Osteoblast (primary cell): Measurements from ENCODE around the gene KITLG. TPM values are rescaled to one million over a fixed set of nuclear protein-coding genes. Genes with fewer than 3 reads are reported as not detected.
A peak's percentile ranks its signal among the peaks of the same experiment; 100 is the strongest.

Experiments
- DNase-seq: peaks from one replicate; pipeline ENCODE4 v3.0.0; 2011; ENCODE audit warnings: low spot score, mixed read lengths; ENCODE audit not compliant: insufficient read length; ENCODE audit errors: missing footprints
- H2AFZ ChIP-seq: 2 replicates; pipeline ENCODE4 v1.6.0; 2011; ENCODE audit warnings: mild to moderate bottlenecking, low read length
- H3K27ac ChIP-seq: 2 replicates; pipeline ENCODE4 v1.5.1; 2011; ENCODE audit warnings: mild to moderate bottlenecking, low read depth, low read length, moderate library complexity
- H3K27me3 ChIP-seq: 2 replicates; pipeline ENCODE4 v1.6.0; 2012; ENCODE audit warnings: mild to moderate bottlenecking, control low read depth, inconsistent platforms, low read length, moderate library complexity; ENCODE audit not compliant: insufficient read depth
- H3K36me3 ChIP-seq: 2 replicates; pipeline ENCODE4 v1.5.1; 2011; ENCODE audit warnings: mild to moderate bottlenecking, low read length, control low read depth, moderate library complexity; ENCODE audit not compliant: insufficient read depth
- H3K4me1 ChIP-seq: 2 replicates; pipeline ENCODE4 v1.5.1; 2011; ENCODE audit warnings: mild to moderate bottlenecking, low read length, control low read depth, moderate library complexity; ENCODE audit not compliant: insufficient read depth
- H3K4me2 ChIP-seq: 2 replicates; pipeline ENCODE4 v1.6.0; 2011; ENCODE audit warnings: mild to moderate bottlenecking, low read length; ENCODE audit not compliant: insufficient read depth
- H3K4me3 ChIP-seq: fragments of 200-600 bp; sonication (generic); 3 replicates; pipeline ENCODE4 v1.5.1; 2012; ENCODE audit warnings: mild to moderate bottlenecking, low read length, inconsistent platforms; ENCODE audit not compliant: insufficient read depth
- H3K79me2 ChIP-seq: 2 replicates; pipeline ENCODE4 v1.6.0; 2012; ENCODE audit warnings: mild to moderate bottlenecking, low read length, control low read depth, inconsistent platforms; ENCODE audit not compliant: insufficient read depth
- H3K9me3 ChIP-seq: 2 replicates; pipeline ENCODE4 v1.5.1; 2011; ENCODE audit warnings: low read depth, low read length, control low read depth
- H4K20me1 ChIP-seq: 2 replicates; pipeline ENCODE4 v1.6.0; 2012; ENCODE audit warnings: mild to moderate bottlenecking, low read length, control low read depth; ENCODE audit not compliant: insufficient read depth
- total RNA-seq: library from RNA; depleted of rRNA; stranded (reverse); fragments of >200 nt; gene quantifications from 2 replicates; pipeline ENCODE4 v1.2.3, GENCODE V29; 2012
- TF ChIP-seq, protein P1 (sequence below): IDR thresholded peaks from 2 replicates; pipeline ENCODE4 v1.5.1; 2011; ENCODE audit warnings: mild to moderate bottlenecking, low read depth, low read length, moderate library complexity; ENCODE audit errors: extremely low read depth

The KITLG gene
- total RNA-seq, 1 donor = 46.7 TPM

DNA sequence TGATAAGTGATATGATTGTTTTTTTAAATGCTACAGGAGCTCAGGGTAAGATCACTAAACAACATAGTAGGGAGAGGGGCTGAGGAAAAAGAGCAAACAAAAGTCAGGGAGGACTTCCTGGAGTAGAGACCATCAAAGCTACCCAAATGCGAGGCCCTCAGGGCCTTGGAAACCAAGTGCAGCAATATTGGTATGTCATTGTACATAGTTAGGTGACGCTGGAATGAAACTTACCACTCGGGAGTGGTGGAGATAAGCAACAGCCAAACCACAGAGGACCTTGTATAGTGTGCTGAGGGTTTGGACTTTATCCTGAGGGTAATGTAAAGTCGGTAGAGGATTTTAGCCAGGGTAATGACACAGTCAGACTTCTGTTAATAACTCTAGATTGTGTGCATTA, 13.8 kb downstream of the KITLG start:
- no peak overlapping the region for H3K4me3 ChIP-seq
- no peaks in the 10 kb centered on the region for H3K9me3 ChIP-seq
- H3K79me2 ChIP-seq = peaks cover 87% of the 10 kb centered on the region
- H2AFZ ChIP-seq = peak overlapping the region; percentile 27
- peak overlapping the region; percentile 25 for H3K27ac ChIP-seq
- TF ChIP-seq, protein P1, sequence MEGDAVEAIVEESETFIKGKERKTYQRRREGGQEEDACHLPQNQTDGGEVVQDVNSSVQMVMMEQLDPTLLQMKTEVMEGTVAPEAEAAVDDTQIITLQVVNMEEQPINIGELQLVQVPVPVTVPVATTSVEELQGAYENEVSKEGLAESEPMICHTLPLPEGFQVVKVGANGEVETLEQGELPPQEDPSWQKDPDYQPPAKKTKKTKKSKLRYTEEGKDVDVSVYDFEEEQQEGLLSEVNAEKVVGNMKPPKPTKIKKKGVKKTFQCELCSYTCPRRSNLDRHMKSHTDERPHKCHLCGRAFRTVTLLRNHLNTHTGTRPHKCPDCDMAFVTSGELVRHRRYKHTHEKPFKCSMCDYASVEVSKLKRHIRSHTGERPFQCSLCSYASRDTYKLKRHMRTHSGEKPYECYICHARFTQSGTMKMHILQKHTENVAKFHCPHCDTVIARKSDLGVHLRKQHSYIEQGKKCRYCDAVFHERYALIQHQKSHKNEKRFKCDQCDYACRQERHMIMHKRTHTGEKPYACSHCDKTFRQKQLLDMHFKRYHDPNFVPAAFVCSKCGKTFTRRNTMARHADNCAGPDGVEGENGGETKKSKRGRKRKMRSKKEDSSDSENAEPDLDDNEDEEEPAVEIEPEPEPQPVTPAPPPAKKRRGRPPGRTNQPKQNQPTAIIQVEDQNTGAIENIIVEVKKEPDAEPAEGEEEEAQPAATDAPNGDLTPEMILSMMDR = no peak
- no peak for DNase-seq
- H3K27me3 ChIP-seq = no peaks in the 10 kb centered on the region
- no peaks in the 10 kb centered on the region for H4K20me1 ChIP-seq
- peak overlapping the region; percentile 3 for H3K4me2 ChIP-seq
- H3K4me1 ChIP-seq = peaks cover 72% of the 10 kb centered on the region
- no peaks in the 10 kb centered on the region for H3K36me3 ChIP-seq

- no peak overlapping the region for H2AFZ ChIP-seq
- peak; percentile 80 for DNase-seq
- H3K4me3 ChIP-seq = no peak overlapping the region
- H3K4me1 ChIP-seq = peaks cover 46% of the 10 kb centered on the region
- H3K79me2 ChIP-seq = peaks cover 83% of the 10 kb centered on the region
- TF ChIP-seq, protein P1 = no peak
- H3K36me3 ChIP-seq = no peaks in the 10 kb centered on the region
- H3K27me3 ChIP-seq = no peaks in the 10 kb centered on the region
- H3K4me2 ChIP-seq = peak overlapping the region; percentile 55
- peak overlapping the region; percentile 82 for H3K27ac ChIP-seq
- H3K9me3 ChIP-seq = no peaks in the 10 kb centered on the region
- no peaks in the 10 kb centered on the region for H4K20me1 ChIP-seq
Measured at GRCh38 chr12:88562846-88563582, 17.3 kb downstream of the KITLG start.

- Histone ChIP-seq H3K4me1 (peaks cover 40% of the 10 kb centered on the region), H3K4me3 (no peak overlapping the region), H3K79me2 (peaks cover 83% of the 10 kb centered on the region), H3K27me3 (no peaks in the 10 kb centered on the region), H3K9me3 (no peaks in the 10 kb centered on the region), H2AFZ (no peak overlapping the region), H4K20me1 (no peaks in the 10 kb centered on the region), H3K36me3 (no peaks in the 10 kb centered on the region), H3K4me2 (peak overlapping the region; percentile 55), H3K27ac (peak overlapping the region; percentile 82)
- no peak for DNase-seq
- TF ChIP-seq, protein P1 = no peak
Measured at GRCh38 chr12:88562151-88562550, 18.1 kb downstream of the KITLG start.

GRCh38 chr12:88559772-88560171, 20.5 kb downstream of the KITLG start:
- DNase-seq = no peak
- H3K79me2 ChIP-seq = peaks cover 83% of the 10 kb centered on the region

More at GRCh38 chr12:88559772-88560171, 20.5 kb downstream of the KITLG start:
- no peak overlapping the region for H3K27ac ChIP-seq
- H3K4me3 ChIP-seq = no peak overlapping the region
- TF ChIP-seq, protein P1 = no peak
- no peak overlapping the region for H3K4me2 ChIP-seq
- no peaks in the 10 kb centered on the region for H3K9me3 ChIP-seq
- no peaks in the 10 kb centered on the region for H4K20me1 ChIP-seq
- H3K27me3 ChIP-seq = no peaks in the 10 kb centered on the region
- no peak overlapping the region for H2AFZ ChIP-seq
- H3K4me1 ChIP-seq = peaks cover 27% of the 10 kb centered on the region
- no peaks in the 10 kb centered on the region for H3K36me3 ChIP-seq
